ENCODE measurements around the gene FOXQ1.

FOXQ1 gene

GRCh38 chr6:1311400-1312202 is at the start of gene FOXQ1:
Gene FOXQ1, plus strand, starts transcription at chr6:1312098. Its CDS starts 607 bp downstream, at chr6:1312705.
- no peak for DNase-seq (ENCODE audit: low read depth in 3 of 3, low spot score in 1 of 3)

GRCh38 chr6:1262704-1263038 is 49.2 kb upstream of the FOXQ1 start:
- DNase-seq (ENCODE audit: low read depth in 3 of 3, low spot score in 1 of 3): no peak

GRCh38 chr6:1263039-1263849 is 48.7 kb upstream of the FOXQ1 start:
- no peak for DNase-seq (ENCODE audit: low read depth in 3 of 3, low spot score in 1 of 3)

- DNase-seq (ENCODE audit: low read depth in 3 of 3, low spot score in 1 of 3): no peak
Observed at GRCh38 chr6:1263850-1264377, 48.0 kb upstream of the FOXQ1 start.

- DNase-seq (ENCODE audit: low read depth in 3 of 3, low spot score in 1 of 3): no peak
Observed at GRCh38 chr6:1264619-1265445, 47.1 kb upstream of the FOXQ1 start.

- no peak for DNase-seq (ENCODE audit: low read depth in 3 of 3, low spot score in 1 of 3)
Observed at GRCh38 chr6:1266686-1267056, 45.2 kb upstream of the FOXQ1 start.

- no peak for DNase-seq (ENCODE audit: low read depth in 3 of 3, low spot score in 1 of 3)
Observed at GRCh38 chr6:1267057-1267732, 44.7 kb upstream of the FOXQ1 start.

- DNase-seq (ENCODE audit: low read depth in 3 of 3, low spot score in 1 of 3): no peak
Observed at GRCh38 chr6:1267790-1268762, 43.8 kb upstream of the FOXQ1 start.

- no peak for DNase-seq (ENCODE audit: low read depth in 3 of 3, low spot score in 1 of 3)
Observed at GRCh38 chr6:1271071-1271763, 40.7 kb upstream of the FOXQ1 start.

GRCh38 chr6:1278061-1278720 is 33.7 kb upstream of the FOXQ1 start:
- DNase-seq (ENCODE audit: low read depth in 3 of 3, low spot score in 1 of 3): no peak

GRCh38 chr6:1279065-1279464 is 32.8 kb upstream of the FOXQ1 start:
- DNase-seq (ENCODE audit: low read depth in 3 of 3, low spot score in 1 of 3): no peak

- no peak for DNase-seq (ENCODE audit: low read depth in 3 of 3, low spot score in 1 of 3)
Observed at GRCh38 chr6:1280666-1281300, 31.1 kb upstream of the FOXQ1 start.

- no peak for DNase-seq (ENCODE audit: low read depth in 3 of 3, low spot score in 1 of 3)
Observed at GRCh38 chr6:1281746-1282145, 30.2 kb upstream of the FOXQ1 start.

- no peak for DNase-seq (ENCODE audit: low read depth in 3 of 3, low spot score in 1 of 3)
Observed at GRCh38 chr6:1283501-1283900, 28.4 kb upstream of the FOXQ1 start.

- DNase-seq (ENCODE audit: low read depth in 3 of 3, low spot score in 1 of 3): no peak
Observed at GRCh38 chr6:1285556-1285955, 26.3 kb upstream of the FOXQ1 start.

GRCh38 chr6:1285956-1286355 is 25.9 kb upstream of the FOXQ1 start:
- no peak for DNase-seq (ENCODE audit: low read depth in 3 of 3, low spot score in 1 of 3)

- no peak for DNase-seq (ENCODE audit: low read depth in 3 of 3, low spot score in 1 of 3)
Observed at GRCh38 chr6:1287103-1287591, 24.8 kb upstream of the FOXQ1 start.

- no peak for DNase-seq (ENCODE audit: low read depth in 3 of 3, low spot score in 1 of 3)
Observed at GRCh38 chr6:1290086-1290485, 21.8 kb upstream of the FOXQ1 start.
